PC-9 (cell line): ENCODE measurements around the gene MRPL34.

Source experiments
- EZH2 ChIP-seq: fragments of 200-600 bp; sonication (generic); IDR thresholded peaks from 2 replicates; pipeline ENCODE4 v1.8.0; 2017; ENCODE audit warnings: antibody characterized with exemption, low read depth
- TF ChIP-seq, protein P1 (sequence below): fragments of 200-600 bp; sonication (generic); conservative IDR thresholded peaks from 2 replicates; pipeline ENCODE4 v1.6.1; 2017; ENCODE audit warnings: mixed run types, antibody characterized with exemption, mild to moderate bottlenecking, moderate library complexity

DNA sequence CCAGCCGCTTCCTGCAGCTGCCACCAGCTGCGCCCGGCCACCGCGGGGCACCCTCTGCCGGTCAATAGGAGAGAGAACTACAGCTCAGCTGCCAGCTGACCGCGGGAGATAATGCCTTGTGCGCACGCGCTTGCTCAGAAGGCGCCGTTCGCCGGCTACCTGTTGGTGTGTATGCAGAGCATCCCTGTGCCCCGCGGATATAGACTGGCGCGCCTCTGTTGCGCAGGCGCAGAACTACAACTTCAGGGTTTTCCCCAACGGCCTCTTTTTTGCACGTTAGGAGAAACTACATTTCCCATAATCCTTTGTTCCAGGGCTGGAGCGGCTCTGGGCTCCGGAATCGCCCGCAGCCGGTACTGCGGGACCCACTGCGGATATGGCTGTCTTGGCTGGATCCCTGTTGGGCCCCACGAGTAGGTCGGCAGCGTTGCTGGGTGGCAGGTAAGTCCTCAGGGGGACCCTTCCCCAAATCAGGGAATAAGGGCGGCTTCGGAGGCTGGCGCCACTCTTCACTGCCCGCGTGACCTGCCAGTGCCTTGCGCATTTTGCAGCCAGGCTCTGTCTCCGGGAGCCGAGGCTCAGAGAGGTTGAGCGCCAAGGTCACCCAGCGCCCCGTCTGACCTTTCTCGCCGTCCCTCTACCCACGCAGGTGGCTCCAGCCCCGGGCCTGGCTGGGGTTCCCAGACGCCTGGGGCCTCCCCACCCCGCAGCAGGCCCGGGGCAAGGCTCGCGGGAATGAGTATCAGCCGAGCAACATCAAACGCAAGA is at the start of gene MRPL34:
- TF ChIP-seq, protein P1, sequence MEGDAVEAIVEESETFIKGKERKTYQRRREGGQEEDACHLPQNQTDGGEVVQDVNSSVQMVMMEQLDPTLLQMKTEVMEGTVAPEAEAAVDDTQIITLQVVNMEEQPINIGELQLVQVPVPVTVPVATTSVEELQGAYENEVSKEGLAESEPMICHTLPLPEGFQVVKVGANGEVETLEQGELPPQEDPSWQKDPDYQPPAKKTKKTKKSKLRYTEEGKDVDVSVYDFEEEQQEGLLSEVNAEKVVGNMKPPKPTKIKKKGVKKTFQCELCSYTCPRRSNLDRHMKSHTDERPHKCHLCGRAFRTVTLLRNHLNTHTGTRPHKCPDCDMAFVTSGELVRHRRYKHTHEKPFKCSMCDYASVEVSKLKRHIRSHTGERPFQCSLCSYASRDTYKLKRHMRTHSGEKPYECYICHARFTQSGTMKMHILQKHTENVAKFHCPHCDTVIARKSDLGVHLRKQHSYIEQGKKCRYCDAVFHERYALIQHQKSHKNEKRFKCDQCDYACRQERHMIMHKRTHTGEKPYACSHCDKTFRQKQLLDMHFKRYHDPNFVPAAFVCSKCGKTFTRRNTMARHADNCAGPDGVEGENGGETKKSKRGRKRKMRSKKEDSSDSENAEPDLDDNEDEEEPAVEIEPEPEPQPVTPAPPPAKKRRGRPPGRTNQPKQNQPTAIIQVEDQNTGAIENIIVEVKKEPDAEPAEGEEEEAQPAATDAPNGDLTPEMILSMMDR: peak; percentile 78
- TF ChIP-seq EZH2: no peak
